Measurements from ENCODE around the gene NAXD. TPM values are rescaled to one million over a fixed set of nuclear protein-coding genes. Genes with fewer than 3 reads are reported as not detected.

NAXD gene
- total and polyA plus RNA-seq, 10 of the 15 experiments (the other 5 are each of a cell fraction or from before 2014, with no cell fraction given), result 1.5 to 36.2 (median 23.8) TPM

DNA sequence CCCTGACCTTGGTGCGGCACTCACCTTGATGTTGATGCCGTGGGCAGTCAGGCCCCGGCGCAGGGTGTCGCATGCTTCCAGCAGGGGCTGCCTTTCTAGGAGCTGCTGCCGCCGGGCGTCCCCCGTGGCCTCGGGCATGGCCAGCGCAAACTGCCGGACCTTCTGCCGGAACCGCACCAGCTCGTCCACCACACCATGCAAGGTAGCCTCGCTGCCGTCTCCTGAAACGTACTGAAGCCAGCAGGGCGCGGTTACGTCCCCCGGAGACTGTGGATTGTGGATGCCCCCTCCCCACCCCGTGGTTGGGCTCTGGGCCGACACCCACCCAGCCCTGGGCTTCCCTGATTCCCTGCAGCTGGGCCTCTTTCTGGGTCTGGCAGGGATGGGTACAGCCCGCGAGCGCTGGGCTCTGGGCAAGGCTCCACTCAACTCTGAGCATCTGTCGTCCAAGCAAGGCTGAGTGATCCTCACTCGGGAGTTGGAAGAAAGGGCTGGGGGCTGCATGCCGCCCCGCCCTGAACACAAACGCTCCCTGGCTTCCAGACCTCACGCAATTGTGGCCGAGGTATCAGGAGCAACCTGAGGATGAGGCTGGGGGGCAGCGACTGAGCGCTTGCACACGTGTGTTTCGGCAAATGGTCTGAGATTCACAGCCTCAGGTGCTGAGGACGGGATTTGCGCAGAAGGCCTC lies 27.1 kb downstream of the NAXD start:
- Histone ChIP-seq H4K20me1 (ENCODE audit: control insufficient read depth, insufficient read depth) (no peaks in the 10 kb centered on the region), H3K4me1 (ENCODE audit: control insufficient read depth, insufficient read depth, low read length) (0 out of 2 replicates have a peak, but pooled peaks cover 3% of the 10 kb centered on the region), H3K4me2 (ENCODE audit: control insufficient read depth, insufficient read depth) (no peak overlapping the region), H3K27me3 (replicated peaks in 1 of 2; ENCODE audit: control insufficient read depth in 2 of 2, insufficient read depth in 2 of 2, low read length in 1 of 2) (no peaks in the 10 kb centered on the region), H3K27ac (ENCODE audit: control insufficient read depth, insufficient read depth) (no peak overlapping the region), H3K79me2 (ENCODE audit: control insufficient read depth, insufficient read depth, low read length) (no peaks in the 10 kb centered on the region), H3K9me3 (replicated peaks; ENCODE audit: control insufficient read depth, insufficient read depth, low read length) (no peaks in the 10 kb centered on the region), H3K9ac (ENCODE audit: control insufficient read depth, insufficient read depth, low read length) (no peak overlapping the region), H3K36me3 (ENCODE audit: control insufficient read depth in 2 of 2, insufficient read depth in 2 of 2, low read length in 1 of 2) (peaks cover 24 to 28% of the 10 kb centered on the region in 2 experiments), H2AFZ (ENCODE audit: control insufficient read depth, low read depth, low read length) (no peak overlapping the region), H3K4me3 (no peak overlapping the region)
- intact Hi-C loops (cut with micrococcal nuclease; ENCODE audit: unreplicated experiment), result no loop called here
- DNase-seq (ENCODE audit: low read depth, low spot score), result no peak
- no peak for ATAC-seq
- no TSS peak for BruUV-seq (replicated peaks)
- no peak for FAIRE-seq
- in situ Hi-C loops (cut with MboI), result no loop called here
- 97% methylated on average over 39 of the region's 40 CpGs for WGBS (ENCODE audit: insufficient coverage, insufficient replicate concordance, low lambda C conversion rate, missing lambda C conversion rate)
- TF ChIP-seq, protein P1, sequence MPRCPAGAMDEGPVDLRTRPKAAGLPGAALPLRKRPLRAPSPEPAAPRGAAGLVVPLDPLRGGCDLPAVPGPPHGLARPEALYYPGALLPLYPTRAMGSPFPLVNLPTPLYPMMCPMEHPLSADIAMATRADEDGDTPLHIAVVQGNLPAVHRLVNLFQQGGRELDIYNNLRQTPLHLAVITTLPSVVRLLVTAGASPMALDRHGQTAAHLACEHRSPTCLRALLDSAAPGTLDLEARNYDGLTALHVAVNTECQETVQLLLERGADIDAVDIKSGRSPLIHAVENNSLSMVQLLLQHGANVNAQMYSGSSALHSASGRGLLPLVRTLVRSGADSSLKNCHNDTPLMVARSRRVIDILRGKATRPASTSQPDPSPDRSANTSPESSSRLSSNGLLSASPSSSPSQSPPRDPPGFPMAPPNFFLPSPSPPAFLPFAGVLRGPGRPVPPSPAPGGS (IDR thresholded peaks at IDR 0.05; ENCODE audit: borderline replicate concordance, insufficient read depth, low read depth, low read length, poor library complexity, severe bottlenecking), result peak; percentile 19
- TF ChIP-seq, protein P2, sequence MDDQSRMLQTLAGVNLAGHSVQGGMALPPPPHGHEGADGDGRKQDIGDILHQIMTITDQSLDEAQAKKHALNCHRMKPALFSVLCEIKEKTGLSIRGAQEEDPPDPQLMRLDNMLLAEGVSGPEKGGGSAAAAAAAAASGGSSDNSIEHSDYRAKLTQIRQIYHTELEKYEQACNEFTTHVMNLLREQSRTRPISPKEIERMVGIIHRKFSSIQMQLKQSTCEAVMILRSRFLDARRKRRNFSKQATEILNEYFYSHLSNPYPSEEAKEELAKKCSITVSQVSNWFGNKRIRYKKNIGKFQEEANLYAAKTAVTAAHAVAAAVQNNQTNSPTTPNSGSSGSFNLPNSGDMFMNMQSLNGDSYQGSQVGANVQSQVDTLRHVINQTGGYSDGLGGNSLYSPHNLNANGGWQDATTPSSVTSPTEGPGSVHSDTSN (IDR thresholded peaks at IDR 0.05; ENCODE audit: insufficient replicate concordance, low read depth, low read length), result no peak
- TF ChIP-seq POLR2A (IDR thresholded peaks at IDR 0.05; ENCODE audit: low read depth, low read length), result peak; percentile 57
- ChIA-PET POLR2A (no interaction called here), SMC1A (ENCODE audit: uncharacterized antibody, unreplicated experiment) (no interaction called here), RAD21 (ENCODE audit: unreplicated experiment) (no interaction called here), CTCF (interaction anchor here (0.8 kb wide), 1 partner anchor 9 kb away, joined by 3 read pairs; no protein-coding TSS in a partner anchor)
